Neural progenitor cell (in vitro differentiated cells): ENCODE data around the gene NCR2.

Experiments used
- CTCF ChIP-seq: fragments of 200-600 bp; sonication (generic); IDR thresholded peaks from 2 replicates; pipeline ENCODE4 v1.5.1; 2017; ENCODE audit warnings: antibody characterized with exemption, mild to moderate bottlenecking
- EZH2 ChIP-seq: fragments of 200-600 bp; sonication (generic); IDR thresholded peaks from 2 replicates; pipeline ENCODE4 v1.6.1; 2017; ENCODE audit warnings: antibody characterized with exemption, mild to moderate bottlenecking, moderate library complexity

DNA sequence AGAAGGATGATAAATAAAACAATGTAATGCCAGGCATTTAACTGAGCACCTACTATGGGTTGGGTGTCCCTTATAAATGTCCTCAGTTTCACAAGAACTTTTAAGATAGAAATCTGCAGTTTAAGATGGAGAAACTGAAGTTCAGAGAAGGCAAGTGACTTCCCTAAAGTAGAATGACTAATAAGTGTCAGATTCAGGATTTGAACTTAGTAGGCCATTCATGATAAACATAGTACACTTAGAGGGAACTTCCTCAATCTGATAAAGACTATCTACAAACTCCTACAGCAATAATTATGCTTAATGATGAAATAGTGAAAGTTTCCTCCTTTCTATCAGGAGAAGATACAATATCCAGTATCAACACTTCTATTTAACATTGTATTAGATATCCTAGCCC lies 43.9 kb downstream of the NCR2 start:
- TF ChIP-seq CTCF = no peak
- no peak for TF ChIP-seq EZH2
